Posterior vena cava (tissue), 2 donors: Measurements from ENCODE around the gene MSANTD2. TPM values are rescaled to one million over a fixed set of nuclear protein-coding genes. Genes with fewer than 3 reads are reported as not detected.

Experiments used
- DNase-seq: peaks from one replicate; pipeline ENCODE4 v3.0.0-alpha.2; 2020; ENCODE audit warnings: low spot score
- intact Hi-C, 2 donors: fragments of 100-400 bp; cut with DNase I; formaldehyde crosslinking; loops; one replicate each; pipeline versions ENCODE4 v1.14.1 to v1.14.2; 2022 to 2023
- total RNA-seq, 2 donors: library from RNA; stranded (reverse); fragmentation: NEBNext Ultra II Directional; extraction: Animal tissue kit (Norgen Biotek cat#: 25700); gene quantifications; one replicate each; pipeline ENCODE4 v1.2.1, GENCODE V29; 2021
- donor health status: DM: yes; HTN: yes; CAD: no.
- donor health status: DM: yes; HTN: yes; CAD: no.

Gene MSANTD2
- total RNA-seq, 2 donors from 2014 or later, result 12.6 to 13.0 TPM

DNA sequence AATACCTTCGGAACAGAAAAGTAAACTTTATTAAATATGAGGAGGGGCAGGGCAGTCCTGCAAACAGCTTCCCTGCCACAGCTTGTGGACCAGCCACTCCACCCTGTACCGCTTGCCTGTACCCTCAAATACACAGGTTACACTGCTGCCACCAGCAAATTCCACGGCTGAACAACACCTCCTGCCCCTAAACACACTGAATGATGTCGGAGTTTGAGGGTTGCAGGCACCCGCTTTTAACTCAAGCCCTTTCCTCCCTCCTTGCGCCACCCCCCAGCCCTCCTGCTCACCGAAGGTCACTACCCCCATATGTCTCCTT is 52.1 kb downstream of the MSANTD2 start:
- intact Hi-C loops, result no loop called here
- no peak for DNase-seq

DNA sequence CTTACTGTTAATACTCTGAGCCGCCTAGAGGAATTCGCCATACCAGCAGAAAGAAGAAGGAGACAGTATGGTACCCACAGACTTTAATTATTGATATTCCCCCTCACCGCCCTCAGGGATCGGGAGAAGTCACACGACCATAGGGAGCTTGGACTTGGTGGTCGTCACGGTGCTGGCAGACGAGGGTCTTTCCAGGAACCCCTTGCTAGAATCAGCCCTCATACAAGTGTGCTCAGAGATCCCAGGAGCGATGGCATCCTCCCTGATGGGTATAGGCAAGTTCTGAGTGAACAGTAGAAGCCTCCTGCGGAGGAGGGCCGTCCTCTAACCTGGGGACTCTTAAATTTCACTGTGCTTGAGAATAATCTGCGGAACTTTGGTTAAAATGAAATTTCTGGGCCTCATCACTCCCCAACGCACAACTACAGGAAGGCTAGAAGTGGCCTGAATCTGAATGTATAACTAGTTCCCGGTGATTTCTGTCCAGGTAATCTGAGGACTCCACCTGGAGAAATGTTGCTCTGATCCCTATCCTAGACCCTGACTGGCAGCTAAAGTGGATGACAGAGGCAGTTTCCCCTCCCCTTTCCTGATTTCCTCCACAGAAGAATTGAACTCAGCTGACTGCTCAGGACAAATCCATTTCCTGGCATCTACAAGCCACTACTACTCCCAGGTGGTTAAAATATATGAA is 52.7 kb downstream of the MSANTD2 start:
- intact Hi-C loops, result no loop called here
- no peak for DNase-seq

DNA sequence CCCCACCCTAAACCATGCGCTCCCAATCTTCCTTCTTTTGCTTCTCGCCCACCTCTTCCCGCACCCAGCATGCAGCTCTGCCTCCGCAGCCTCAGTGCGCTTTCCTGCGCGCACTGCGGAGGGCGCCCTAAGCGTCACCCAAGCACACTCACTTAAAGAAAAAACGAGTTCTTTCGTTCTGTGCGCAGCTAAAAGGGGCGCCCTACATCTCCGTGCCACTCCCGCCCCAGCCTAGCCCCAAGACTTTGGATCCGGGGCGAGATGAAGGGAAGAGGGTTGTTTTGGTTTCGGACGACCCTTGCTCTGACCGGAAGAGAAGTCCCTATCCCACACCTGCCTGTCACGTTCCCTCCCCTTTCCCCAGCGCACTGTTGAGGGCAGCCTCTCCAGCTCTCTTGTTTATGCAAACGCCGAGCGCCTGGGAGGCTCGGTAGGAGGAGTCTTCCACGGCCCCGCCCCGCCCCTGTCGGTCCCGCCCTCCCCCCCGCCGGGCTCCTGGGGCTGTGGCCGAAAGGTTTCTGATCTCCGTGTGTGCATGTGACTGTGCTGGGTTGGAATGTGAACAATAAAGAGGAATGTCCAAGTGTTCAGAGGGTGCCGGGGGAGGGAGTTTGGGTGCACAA is 53.5 kb downstream of the MSANTD2 start:
- peak; percentile 89 for DNase-seq
- intact Hi-C loops, result no loop called here

DNA sequence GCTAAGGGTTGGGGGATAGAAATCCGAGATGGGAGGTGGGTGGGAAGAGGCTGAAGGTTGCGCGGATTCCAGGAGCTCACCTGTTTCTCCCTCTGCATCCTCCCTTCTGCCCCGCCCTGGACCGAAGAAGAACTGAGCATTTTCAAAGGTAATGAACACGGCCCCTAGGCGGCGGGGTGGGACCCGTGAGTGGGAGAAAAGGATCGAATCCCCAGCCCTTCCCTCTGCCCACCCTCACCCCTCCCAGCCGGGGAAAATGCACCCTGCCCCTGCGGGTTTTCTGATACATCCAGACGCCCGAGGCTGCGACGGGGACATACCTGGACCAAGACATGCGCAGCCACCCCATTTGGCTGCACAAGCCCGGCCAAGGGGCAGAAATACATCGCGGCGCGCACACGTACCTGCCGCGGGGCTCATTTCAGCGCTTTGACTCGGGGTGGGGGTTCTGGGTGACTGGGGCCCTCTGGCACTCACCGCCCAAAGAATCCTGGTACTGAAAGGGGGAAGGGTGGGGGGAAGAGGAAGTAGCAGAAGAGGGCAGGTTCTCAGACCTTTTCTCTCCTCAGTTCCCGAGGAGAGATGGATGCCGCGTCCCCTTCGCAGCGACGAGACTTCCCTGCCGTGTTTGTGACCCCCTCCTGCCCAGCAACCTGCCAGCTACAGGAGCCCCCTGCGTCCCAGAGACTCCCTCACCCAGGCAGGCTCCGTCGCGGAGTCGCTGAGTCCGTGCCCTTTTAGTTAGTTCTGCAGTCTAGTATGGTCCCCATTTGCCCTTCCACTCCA is 54.2 kb downstream of the MSANTD2 start:
- DNase-seq, result peak; percentile 82
- intact Hi-C loops, result no loop called here

DNA sequence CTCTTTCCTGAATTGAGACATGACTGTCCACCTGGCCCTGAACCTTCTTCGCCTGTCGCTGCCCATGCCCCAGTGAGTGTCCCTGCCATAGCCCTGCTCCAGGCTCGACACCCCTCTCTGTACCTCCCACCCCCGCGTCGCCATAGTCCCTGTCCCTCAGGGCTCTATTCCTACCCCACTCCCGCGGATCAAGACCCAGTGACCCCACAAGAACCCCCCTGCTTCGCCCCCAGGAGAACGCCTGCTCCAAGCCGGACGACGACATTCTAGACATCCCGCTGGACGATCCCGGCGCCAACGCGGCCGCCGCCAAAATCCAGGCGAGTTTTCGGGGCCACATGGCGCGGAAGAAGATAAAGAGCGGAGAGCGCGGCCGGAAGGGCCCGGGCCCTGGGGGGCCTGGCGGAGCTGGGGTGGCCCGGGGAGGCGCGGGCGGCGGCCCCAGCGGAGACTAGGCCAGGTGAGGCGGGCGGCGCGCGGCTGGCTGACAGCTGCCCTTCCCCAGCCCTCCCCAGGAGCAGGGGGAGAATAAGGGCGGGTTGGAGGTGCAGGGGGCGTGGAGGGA is 54.9 kb downstream of the MSANTD2 start:
- intact Hi-C loops, result no loop called here
- DNase-seq, result peak; percentile 78

DNA sequence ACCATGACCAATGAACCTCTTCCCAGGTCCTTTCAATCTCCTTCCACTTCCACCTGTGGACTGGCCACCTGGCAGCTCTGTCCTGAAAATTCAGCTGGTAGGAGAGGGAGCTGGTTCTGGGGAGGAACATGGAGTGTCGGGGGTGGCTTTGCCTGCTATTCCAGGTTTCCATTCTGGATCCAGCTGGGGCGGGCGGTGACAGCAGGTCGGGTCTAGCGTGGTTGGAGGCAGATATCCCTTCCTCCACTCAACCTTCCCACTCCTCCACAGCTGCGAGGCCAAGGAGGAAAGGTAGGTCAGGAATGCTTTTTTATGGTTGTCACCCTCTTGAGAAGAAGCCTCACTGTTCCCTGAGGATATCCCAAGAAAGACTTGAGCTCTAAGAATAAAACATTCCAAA is 57.2 kb downstream of the MSANTD2 start:
- DNase-seq, result no peak
- intact Hi-C loops, result no loop called here

DNA sequence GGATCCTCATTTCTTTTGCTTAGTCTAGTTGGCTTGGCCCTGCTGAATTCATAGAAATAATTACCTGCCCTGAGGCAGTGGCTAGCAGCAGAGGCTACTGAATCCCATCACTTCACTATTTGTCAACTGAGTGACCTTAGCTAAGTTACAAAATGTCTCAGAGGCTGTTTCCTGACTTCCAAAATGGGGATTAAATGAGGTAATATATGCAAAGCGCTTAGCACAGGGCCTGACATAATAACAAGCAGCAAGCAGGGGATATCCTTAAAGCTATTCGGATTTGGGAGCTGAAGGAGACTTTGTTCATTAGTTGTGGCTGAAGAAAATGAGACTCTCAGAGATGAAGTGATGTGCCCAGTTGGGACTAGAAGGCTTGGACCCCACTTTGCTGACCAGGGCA is 57.7 kb downstream of the MSANTD2 start:
- intact Hi-C loops, result no loop called here
- no peak for DNase-seq

DNA sequence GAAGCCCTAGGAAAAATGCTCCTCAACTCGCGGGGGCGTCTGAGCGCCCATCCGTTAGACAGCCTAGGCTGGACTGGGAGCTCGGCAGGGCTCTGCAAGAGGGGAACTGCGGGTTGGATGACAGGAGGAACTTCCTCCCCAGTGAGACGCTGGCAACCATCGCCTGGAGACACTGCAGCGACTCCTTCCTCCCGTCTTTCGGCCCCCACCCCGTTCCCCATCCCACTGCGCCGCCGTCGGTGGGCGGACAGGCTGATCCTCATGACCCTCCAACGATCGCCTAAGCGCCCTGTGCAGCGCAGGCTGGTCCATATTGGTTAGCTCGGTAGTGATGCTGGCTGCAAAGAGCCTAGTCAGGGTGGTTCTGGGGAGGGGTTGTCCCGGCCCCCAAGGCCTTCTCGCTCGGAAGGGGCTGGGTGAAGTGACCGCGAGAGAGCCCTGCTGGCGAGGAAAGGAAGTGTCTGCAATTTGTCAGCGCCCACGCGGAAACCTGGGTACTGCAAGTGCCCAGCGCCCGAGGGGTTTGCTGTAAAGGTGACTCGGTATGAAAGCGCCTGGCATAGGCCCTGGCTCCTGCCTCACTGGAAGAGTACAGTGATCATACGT is 59.8 kb downstream of the MSANTD2 start:
- DNase-seq, result no peak
- intact Hi-C loops, result no loop called here

DNA sequence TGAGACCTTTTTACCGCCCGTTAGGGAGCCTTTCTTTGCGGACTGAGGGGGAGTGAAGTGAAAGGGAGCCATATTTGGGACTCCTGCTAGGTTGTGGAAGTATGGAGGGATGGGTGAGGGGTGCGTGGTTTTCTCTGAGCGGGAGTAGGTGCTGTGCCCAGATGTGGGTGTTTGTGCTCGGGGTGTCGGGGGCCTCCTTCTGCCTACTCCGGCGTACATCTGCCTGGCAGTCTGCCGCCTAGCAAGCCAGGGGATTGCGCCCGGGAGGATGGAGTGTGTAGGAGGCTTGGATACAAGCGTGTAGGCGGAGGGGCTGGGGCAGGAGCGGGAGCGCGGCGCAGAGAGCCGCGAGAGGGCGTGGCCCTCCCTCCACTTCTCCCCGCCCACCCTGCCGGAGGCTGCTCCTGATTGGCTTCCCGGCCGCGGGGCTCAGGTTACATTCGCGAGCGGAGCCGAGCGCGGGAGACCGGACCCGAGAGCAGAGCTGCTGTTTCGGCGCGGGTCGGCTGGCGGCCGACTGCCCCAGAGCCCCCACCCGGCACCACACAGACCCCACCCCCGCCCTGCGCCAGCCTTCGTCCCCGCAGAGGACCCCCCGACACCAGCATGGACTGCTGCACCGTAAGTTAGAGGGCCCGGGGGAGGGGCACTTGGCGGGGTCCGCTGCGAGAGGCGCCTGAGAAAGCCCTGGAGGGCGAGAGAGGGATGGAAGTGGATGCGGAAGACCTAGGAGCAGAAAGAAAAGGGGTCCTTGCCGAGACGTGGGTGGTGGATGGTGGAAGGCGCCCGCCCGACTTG is 60.5 kb downstream of the MSANTD2 start, which contains the start of gene NRGN:
Gene NRGN (plus strand): TSS at position 464 of the 798 bp plus-strand sequence. CDS start 143 bp downstream, at position 607.
- DNase-seq, result peak; percentile 97
- intact Hi-C loops, result no loop called here

DNA sequence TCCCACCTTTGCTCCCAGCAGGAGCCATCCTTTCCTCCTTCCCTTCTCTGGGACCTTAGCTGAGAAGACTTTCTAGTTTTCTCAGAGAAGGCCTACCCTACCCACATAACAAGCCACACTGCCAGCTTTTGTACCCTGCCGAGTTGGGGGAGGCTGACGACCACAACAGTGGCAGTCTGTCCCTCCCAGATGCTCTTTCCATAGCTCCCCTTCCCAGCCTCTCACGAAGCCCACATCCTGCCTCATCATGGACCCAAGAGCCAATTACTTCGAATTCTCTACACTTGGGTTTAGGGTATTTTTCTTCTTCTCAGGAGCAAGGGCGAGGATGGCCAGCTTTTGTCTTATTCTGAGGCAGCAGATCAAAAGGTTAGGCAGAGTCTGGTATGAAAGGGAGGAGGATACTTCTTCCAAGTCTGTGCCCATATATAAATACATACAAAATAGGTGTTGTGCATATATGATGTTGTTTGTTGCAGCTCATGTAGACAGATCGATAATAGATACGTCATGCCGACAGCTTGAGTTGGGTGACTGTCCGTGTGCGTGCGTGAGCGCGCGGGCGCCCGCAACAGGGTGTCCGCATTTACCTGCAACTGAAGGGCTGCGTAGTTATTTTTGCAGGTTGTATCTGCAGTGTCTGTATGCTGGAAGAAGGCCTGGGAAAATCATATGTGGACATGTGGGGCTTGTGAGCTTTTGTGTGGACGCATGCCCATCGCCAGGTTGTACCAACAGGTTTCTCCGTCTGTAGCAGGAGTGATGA is 61.3 kb downstream of the MSANTD2 start:
- no peak for DNase-seq
- intact Hi-C loops, result no loop called here

DNA sequence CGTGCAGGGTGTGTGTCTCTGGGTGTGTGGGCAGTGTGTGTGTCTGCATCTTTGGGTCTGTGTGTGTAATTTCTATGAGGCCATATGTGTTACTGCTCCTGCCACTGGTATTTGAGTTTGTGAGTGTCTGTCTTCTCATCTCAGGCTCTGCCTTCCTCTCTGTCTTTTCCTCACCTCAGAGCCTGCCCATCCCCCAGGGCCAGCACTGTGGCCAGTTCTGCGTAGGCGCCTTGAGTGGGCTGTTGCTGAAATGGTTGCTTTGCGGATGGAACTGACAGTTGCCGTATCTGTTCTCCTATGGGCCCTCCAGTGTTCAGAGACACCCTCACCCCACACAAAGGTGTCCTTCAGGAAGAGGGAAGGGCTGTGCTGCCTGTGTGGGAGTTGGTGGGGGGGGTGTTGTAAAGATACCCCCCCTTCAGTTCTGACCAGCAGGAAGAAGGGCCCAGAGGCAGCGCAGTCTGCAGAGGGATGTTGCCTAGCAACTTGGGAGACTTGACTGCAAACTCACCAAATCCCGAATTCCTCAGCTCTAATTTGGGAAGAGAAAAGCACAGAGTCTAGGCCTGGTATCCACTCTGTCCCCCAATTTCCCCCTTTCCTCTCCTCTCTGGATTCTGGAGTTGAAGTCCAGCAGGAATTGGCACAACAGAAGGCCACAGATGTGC is 62.4 kb downstream of the MSANTD2 start:
- intact Hi-C loops, result no loop called here
- no peak for DNase-seq

DNA sequence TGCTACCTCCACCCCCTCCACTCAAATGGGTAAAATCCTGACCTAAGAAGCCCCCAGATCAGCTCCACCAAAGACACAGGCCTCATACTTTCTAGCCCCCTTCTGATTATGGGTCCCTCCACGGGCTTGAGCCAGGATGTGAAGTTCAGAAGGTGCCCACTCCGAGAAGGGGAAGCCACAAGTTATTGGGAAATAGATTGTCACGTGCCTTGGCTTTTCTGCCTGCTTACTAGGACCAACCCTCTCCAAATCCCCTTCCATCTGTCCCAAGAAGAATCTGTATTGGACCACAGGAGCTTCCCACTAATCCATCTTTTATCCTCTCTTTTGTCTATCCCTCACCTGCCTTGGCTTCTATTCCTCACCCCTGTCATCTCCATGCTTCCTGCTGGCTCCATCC is 63.5 kb downstream of the MSANTD2 start:
- intact Hi-C loops, result no loop called here

DNA sequence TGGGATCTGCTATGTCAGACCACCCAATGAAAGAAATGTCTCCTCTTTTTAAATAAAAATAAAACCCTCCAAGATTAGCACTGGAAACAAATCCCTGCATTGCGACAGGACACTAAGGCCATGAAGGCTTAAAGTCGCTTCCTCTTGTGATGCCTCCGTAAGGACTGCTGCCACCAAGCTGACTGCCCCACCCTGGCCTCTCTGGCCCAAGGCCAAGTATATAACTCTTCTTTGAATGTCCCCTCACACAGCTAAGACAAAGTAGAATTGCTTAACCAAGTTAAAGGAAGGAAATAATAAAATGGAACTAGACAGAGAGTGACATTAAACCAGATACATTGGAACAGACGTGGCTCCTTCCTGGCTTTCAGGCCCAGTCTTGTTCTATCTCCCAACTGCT is 68.0 kb downstream of the MSANTD2 start:
- intact Hi-C loops, result no loop called here
- no peak for DNase-seq

More for the DNA sequence above, 63.5 kb downstream of the MSANTD2 start:
- DNase-seq, result no peak

DNA sequence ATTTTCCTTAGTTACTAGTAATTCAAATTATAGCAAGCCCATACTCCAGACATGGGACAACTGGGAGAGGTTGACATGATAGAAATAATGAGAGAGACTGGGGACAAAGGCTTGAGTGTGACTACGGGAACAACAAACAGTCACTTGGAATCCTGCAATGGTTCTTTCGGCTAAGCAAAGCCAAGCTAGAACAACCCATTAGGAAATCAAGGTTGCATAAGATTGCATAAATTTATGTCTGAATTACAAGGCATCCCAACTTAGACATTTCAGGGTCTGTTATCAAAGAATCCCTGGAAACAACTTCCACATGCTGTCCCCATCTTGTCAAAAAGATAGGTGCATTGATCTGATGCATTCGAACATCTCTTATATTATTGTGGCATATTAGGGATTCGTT is 70.6 kb downstream of the MSANTD2 start:
- intact Hi-C loops, result no loop called here
- no peak for DNase-seq

DNA sequence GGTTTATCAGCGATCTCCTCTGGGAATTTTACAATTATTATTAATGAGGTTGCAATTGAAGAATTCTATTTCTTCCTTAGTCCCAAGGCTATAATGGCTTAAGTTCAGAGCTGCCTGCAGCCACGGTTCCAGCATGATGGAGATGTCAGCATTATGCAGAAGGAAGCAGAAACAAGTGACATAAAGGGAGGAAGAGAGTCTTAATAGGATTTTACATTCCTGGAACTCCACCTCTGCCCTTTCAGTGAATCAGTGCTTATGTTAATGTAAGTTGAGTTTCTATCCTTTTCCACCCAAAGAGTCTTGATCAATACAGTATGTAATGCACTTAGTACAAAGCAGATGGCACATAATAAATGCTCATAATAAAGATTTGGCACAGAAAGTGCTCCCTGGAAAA is 72.1 kb downstream of the MSANTD2 start:
- no peak for DNase-seq
- intact Hi-C loops, result no loop called here

DNA sequence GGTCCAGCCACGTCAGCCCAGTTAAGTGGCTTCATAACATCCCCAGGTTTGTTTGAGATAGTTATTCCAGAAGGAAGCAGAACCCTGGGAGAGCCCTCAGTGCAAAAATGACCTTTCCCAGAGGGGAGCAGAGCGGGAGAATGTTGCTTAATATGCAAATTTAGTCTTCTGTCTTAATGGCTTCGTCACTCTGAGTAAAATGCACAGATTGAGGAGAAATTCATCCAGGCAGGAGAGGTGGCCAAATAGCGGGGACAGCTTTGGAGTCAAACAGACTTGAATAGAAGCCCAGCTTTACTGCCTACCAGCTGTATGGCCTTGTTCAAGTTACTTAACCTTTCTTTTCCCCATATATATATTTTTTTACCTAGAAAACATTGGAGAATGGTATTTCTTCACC is 72.7 kb downstream of the MSANTD2 start:
- intact Hi-C loops, result no loop called here
- DNase-seq, result no peak

DNA sequence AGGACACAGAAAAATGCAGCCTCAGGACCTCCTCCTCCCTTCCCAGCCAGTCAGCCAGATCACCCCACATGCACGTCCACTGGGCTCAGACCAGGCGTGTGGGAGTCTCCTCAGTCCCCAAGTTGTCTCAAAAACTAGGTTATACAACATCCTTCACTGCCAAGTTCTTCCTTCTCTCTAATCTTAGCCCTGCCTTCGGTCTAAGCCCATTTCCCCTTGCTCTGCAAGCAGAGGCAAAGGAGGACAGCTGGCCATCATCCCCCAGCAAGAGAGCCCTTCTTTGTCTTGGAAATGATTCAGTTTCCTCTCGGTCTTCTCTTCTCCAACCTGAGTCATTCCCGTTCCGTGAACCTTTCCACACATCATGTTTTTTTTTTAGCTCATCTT is 74.5 kb downstream of the MSANTD2 start:
- intact Hi-C loops, result no loop called here
- no peak for DNase-seq
